ENCODE measurements around the gene CLIP1.
"Not testable (repeated sequence)": the region's sequence is repeated elsewhere in the genome, so short reads cannot be mapped to it uniquely, and the experiment has no call there.

Gene CLIP1

DNA sequence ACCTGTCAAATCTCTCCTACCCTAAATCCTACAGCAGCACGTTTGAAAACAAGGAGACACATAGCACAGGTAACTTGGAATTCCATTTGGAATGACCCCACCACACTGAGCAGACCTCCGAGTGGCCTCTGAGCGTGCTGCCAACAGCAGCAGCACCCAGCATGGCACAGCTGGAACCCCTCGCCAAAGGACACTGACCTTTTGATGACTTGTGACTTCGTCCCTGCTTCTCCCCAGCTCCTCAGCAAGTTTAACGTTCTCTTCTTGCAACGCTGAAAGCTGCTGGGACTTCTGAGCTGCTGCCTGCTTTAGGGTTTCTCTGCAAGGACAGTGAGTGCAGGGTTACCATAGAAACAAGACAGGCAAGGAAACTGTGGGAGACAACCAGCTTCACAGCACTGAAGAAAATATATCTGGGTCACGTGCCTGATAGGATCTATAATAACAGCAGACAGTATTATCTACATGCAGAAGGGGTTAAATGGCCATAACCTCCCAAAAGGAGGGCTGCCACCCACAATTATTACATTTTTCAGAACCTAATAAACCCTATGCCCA, 112.8 kb downstream of the CLIP1 start:
- no peak for DNase-seq

DNA sequence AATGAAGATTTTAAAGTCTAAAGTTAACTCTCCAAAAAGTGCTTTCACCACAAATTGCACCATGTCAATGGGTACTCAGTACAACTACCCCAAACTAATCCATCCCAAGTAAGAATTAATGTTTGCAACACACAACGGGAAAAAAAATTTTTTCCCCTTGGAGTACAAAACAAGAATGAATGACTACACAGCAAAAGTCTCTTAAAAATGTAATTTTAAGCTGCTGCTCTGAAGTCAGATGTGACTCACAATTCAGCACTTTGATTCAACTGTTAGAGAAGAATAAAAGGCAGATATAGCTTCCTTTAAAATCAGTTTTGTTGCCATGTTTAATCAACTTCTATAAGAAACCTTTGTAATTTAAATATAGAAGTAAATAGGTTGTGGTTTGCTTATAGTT, 113.7 kb downstream of the CLIP1 start:
- no peak for DNase-seq

DNA sequence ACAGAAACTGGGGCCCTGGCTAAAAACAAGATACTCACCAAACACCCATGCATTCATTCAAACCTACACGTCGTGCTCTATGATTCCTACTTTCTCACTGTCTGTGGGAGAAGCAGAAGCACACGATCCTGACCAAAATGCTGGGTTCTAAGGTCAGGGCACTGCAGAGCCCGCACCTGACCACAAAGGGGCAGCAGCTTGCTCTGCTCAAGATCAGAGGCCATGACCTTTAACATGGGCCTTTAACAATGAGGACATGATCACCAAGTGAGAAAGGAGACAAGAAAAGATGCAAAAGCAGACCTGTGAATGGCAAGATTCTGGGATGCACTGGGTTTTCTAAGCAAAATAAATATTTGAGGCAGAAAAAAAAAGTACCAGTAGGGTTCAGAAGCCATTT, 116.1 kb downstream of the CLIP1 start:
- DNase-seq: no peak

DNA sequence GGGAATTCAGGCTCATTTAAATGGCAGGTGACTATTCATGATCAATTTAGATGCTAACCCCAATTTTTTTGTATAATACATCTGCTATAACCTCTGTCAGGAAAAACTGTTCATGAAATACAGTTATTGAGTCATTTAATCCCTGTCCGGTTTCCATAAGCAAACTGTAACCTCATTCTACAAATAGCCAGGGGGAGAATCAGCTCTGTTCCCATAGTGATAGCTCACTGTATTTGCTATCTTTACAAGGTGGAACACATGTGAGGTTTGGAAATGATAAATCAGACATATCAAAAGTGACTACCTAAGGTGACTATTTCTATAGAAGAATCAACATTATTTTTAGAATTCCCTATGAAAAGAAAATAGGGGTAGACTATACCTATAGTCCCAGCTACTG, 117.5 kb downstream of the CLIP1 start:
- DNase-seq: no peak

DNA sequence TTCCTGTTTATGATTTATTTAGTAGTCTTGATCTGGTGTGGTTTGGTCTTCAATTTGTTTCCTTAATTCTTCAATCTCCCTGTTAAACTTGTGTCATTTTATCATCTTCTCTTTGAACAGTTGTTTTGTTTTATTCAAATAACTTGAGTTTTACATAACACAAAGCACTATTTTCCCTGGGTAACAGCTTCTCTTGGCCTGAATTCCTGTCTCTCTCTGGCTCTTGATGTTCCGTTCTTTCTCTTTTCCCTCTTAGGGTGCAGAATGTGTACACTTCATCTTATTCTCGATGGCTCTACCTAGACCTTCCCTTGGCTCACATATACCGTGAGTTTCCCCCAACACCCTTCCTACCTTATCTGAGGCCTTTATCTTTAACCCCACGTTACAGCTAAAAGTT, 119.4 kb downstream of the CLIP1 start:
- no peak for DNase-seq

DNA sequence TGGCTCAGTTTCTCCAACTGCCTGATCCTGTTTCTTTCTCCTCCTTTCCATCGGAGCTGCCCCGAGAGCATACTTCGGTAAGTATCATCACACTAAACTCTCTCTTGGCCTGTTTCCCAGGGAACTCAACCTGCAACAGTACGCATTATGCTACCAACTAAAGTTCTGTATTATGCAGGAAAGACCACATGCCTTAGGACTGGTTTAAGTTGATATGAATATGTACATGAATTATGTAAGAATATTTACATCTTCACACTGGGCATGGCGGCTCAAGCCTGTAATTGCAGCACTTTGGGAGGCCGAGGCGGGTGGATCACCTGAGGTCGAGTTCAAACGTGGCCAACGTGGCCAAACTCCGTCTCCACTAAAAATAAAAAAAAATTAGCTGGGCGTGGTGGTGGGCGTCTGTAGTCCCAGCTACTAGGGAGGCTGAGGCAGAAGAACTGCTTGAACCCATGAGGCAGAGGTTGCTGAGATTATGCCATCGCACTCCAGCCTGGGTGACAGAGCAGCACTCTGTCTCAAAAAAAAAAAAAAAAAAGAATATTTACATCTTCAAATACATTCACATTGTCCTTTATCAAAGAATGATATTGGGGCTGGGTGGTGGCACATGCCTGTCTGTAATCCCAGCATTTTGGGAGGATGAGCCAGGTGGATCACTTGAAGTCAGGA, 124.3 kb downstream of the CLIP1 start:
- no peak for DNase-seq

DNA sequence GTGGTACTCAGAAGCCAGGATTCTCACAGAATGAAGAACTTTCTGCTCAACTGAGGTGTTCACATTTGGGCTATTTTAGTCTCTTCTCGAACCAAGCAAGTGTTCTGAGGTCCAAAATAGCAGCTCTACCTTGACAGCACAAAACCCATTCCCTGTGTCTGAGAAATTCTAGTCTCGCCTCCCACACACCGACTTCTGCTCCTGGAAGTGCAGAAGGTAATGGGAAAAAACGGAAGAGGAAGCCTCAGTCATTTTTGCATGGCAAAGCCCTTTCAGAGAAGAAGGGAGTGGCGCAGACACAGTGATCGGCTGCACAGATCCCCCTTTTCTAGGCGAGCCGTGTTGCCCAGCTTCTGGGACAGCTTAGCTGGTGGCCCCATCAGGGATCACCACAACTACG, 125.0 kb downstream of the CLIP1 start:
- DNase-seq: no peak

DNA sequence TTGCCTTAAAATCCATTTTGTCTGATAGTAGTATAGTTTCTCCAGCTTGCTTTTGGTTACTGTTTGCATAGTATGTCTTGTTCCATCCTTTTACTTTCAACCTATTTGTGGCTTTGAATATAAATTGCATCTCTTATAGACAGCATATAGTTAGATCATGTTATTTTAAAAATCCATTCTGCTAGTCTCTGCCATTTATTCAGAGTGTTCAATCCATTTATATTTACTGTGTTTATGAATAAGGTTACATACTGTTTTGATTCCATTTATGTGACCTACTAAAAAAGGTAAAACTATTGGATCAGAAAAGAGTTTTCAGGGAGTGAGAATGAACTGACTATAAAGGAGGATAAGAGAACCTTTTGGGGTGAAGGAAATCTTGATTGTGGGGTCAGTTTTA, 126.6 kb downstream of the CLIP1 start:
- DNase-seq: no peak

DNA sequence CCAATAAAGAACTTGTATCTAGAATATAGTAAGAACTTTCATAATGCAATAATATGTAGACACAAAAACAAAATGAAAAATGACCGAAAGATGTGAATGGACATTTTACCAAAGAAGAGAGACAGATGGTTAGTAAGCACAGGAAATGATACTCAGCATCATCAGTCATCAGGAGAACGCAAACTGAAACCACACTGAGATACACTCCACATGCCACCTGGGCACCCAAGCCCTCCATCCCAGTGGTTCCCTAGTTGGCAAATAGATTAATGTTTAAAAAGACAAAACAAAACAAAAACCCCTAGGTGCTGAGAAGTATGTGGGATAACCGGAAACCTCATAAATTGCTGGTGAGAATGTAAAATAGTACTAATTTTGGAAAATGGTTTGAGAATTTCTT, 129.4 kb downstream of the CLIP1 start:
- DNase-seq: no peak

DNA sequence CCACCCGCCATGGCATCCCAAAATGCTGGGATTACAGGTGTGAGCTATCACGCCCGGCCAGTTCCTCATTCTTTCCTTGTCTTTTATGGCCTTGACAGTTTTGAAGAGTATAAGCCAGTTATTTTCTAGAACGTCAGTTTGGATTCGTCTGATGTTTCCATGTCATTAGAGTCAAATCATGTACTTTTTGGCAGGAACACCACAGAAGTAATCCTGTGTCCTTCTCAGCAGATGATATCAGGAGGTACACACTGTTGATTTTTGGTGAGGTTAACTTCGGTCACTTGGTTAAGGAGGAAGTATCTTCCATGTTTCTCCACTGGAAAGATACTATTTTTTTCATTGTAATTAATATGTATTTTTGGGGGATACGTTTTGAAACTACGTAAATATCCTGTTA, 131.0 kb downstream of the CLIP1 start:
- no peak for DNase-seq

DNA sequence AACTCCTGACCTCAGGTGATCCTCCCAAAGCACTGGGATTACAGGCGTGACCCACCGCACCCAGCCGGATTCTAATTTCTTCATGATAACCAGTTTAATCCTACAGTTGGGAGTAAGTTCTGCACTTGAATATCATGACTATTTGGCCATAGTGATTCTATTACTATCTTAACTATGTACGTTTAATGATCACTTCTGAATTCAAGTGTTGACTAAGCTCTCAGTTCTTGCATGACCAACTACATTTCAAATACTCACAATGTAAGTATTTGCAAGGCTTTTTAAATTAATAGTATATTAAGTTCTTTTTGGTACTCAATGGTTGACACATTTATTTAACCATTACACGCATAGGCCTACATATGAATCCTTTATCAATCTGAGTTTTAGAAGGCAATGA, 138.8 kb downstream of the CLIP1 start:
- no peak for DNase-seq

DNA sequence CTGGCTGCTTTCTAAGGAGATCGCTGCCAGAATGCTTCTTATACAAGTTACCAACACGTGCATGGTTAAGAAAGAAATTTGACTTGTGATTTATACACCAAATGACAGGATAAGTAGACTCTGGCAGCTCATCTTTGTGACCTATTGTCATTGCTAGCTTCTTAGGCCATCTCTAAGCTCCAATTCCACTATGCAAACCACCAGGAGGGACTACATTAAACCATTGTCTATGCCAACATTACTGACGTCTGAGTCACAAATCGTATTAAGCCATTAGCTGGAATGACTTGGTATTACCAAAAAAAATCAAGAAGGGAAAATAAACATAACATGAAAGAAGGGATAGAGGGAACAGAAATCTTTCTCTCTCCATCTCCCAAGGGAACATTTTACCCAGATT, 140.4 kb downstream of the CLIP1 start:
- no peak for DNase-seq

DNA sequence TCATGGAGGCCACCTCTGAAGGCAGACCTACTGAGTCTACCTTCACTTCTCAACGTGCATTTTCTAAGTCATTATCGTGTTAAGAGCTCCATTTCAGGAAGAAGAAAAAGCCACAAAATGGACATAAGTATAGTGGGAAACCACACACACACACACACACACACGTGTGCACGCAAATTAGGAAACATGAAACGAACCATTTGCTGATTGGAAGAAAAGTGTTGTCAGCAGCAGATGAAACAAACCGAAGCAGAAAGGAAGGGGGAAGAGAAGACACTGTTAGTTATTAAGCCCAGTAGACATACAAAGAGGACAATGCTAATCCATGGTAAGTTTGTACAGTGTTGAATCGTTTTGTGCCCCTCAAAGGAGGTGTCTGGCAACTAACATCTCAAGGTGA, 146.2 kb downstream of the CLIP1 start:
- no peak for DNase-seq

DNA sequence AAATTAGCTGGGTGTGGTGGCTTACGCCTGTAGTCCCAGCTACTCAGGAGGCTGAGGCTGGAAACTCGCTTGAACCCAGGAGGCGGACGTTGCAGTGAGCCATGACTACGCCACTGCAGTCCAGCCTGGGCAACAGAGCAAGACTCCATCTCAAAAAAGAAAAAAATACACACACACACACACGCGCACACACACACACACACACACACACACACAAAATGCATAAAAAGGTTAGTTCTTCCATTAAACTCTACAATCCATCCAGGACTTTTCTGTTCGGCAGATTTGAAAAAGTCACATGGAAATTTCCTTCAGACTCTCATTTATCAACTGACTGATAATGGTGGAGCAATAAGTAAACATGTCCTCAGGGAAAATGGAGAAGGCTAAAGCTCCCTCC, 147.0 kb downstream of the CLIP1 start:
- DNase-seq: no peak

DNA sequence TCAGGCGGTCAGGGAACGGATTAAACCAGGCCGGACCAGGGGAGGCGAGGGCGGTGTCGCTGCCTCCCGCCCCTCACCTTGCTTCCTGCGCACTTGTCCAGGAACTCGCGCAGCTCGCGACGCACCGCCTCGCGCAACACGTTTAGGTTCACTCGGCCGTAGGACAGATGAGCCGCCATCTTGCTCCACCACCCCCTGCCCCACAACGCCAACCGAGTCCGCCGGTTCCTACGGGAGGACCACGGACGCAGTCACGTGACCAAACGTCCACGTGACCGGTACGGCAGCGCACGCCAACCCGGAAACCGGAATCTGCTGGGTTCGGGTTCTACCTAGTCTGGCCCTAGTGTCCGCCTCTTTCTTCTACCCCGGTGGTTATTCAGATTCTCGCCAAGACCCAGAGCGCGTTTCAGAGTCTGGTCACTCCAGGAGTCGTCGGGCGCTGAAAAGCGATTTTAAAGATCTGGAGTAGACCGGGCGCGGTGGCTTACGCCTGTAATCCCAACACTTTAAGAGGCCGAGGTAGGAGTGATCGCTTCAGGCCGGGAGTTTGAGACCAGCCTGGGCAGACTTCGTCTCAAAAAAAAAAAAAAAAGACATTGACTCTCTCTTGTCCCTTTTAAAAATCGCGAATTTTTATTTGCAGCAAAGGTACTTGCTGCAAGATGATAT, 156.1 kb downstream of the CLIP1 start, which contains the start of gene VPS33A:
TSS of gene VPS33A (minus strand) at position 265 of the 672 bp plus-strand sequence. CDS start at position 179, 86 bp downstream.
- peak; percentile 98 for DNase-seq

DNA sequence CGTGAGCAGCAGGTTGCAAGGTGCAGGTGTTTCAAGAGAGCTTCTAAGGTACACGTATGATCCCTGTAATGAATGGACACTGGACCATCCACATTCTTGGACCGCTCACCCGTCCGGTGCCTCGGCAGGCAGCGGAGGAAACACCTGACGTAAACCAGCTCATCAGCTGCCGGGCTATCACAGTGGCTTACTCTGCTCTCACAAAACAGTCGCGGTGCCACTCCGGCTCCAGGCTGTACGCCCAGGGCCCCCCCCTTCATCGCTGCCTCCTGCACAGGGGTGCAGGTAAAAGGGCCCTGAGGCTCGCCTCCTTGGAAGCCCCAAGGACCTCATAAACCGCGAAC, 156.6 kb downstream of the CLIP1 start:
- DNase-seq: peak; percentile 31

DNA sequence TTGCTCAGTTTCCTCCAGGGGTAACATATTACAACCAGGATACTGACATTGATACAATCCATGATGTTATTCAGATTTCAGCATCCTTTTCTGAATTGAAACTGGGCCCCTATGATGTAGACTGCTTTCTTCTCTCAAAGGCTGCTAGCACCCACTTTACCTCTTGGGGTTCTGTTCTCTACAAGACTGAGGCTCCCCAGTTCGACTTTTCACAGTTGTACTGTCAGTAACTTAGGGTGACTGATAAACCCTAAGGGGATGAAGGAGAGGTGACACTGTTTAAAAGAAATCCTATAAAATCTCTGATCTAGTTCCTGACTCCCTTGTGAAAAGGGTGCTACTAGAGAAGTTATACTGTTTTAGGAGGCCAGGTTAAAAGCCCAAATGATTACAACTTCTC, 157.0 kb downstream of the CLIP1 start:
- no peak for DNase-seq

DNA sequence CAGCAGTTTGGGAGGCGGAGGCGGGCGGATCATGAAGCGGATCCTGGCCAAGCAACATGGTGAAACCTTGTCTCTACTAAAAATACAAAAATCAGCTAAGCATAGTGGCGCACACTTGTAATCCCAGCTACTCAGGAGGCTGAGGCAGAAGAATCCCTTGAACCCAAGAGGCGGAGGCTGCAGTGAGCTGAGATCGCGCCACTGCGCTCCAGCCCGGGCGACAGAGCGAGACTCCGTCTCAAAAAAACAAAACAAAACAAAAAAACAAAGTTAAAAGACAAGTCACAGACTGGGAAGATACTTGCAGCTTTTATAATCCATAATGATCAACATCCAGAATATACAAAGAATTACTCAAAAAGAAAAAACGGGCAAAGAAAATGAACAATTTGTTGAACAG, 161.7 kb downstream of the CLIP1 start:
- DNase-seq: not testable (repeated sequence)

DNA sequence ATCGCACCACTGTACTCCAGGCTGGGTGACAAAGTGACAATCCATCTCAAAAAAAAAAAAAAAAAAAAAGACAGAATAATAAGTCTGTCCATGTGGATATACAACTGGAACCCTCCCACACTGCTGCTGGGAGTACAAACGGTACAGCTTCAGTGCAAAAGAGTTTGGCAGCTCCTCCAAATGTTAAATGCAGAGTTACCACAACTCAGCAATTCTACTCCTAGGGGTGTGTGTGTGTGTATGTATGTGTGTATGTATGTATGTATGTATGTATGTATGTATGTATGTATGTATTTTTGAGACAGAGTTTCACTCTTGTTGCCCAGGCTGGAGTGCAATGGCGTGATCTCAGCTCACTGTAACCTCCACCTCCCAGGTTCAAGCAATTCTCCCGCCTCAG, 163.5 kb downstream of the CLIP1 start:
- DNase-seq: not testable (repeated sequence)

DNA sequence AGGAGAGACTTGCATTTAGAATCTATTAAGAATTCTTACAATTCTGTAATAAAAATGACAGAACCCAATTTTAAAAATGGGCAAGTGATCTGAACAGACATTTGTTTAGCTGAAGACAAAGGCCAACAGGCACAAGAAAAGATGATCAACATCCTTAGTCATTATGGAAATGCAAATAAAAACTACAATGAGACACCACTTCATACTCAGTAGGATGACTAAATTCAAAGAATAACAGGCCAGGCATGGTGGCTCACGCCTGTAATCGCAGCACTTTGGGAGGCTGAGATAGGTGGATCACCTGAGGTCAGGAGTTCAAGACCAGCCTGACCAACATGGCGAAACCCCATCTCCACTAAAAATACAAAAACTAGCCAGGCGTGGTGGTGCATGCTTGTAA, 164.0 kb downstream of the CLIP1 start:
- not testable (repeated sequence) for DNase-seq

DNA sequence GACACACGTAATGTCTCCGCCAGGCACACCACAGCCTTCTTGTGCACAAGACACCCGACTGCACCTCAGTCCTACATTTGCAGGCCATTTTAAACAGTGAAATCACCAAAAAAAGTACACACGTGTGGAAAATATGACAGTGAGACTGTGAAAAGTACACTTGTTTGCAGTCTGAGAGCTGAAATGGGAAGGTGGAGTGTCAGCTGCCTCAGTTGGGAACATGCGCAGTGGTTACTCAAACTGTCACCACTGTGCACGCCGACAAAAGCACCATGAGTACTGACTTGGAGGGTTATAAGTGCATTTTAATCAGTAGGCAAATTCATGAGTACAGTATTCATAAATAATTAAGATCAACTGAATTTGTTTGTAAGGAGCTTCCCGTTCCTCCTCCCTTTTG, 171.9 kb downstream of the CLIP1 start:
- no peak for DNase-seq

DNA sequence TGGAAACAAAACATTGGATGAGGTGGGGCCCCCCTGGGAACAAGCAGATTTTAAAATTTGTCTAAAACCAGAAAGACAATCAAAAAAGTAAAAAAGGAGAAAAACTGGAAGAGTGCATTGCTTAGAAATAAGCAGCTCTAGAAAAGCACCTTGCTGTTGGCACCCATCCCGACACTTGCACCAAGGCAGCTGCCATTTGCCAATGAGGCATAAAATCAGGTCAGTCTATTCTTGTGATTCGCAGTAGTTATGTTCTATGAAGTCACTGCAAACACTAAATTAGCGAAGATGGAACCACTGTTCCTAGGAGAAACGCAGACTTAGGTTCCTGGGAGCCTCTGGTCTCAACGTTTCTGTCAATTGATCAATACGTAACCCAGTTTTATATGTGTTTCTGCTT, 172.4 kb downstream of the CLIP1 start:
- no peak for DNase-seq

DNA sequence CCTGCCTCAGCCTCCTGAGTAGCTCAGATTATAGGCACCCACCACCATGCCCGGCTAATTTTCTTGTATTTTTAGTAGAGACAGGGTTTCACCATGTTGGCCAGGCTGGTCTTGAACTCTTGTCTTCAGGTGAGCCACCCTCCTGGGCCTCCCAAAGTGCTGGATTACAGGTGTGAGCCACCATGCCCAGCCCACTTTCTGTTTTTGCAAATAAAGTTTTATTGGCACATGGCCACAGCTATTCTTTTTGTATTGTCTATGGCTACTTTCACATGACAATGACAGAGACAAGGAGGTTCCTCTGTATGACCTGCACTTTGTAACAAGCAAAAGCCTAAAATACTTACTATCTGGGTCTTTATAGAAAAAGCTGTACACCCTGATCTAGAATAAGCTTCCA, 176.9 kb downstream of the CLIP1 start:
- DNase-seq: no peak

DNA sequence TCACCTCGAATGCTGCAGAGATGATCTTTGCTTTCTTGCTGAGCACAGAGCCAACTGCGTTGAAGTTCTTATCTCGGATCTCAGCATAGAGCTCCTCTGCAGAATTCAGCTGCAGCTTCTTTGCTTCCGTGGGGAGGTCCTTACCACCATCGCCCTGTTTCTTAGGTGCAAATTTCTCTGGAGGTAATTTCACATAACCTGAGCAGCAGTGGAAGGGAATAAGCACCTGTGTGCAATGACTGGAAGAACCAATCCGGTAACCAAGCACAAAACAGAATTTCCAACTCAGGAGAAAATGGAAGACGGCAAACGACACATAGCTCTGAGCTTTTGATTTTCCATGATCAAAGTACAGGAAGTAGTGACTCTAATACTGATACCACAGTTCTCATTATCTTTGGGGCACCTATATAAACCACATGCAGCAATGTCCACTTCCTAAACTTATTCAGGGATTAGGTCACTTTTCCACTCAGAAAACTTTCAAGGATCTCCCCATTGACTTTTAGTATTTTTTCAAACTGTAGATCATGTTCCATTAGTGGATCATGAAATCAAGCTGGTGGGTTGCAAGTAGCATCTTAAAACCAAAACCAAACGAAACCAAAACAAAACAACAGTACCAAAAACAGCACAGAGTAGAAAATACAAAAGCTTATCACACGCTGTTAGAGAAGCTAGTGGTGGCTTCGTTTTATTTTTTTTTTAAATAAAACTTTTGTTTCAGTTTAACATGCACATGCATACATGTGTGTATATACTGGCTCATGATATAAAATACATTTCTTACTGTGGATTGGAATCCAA, 177.7 kb downstream of the CLIP1 start:
- DNase-seq: no peak
